Loucy (cell line): ENCODE data around the gene AKAP1.

Experiments used
- H2AFZ ChIP-seq: fragments of 200-600 bp; sonication (generic); 2 replicates; pipeline ENCODE4 v1.6.0; 2016; ENCODE audit warnings: antibody characterized with exemption, mild to moderate bottlenecking, low read length, moderate library complexity
- H3F3A ChIP-seq: fragments of 200-600 bp; 2 replicates; pipeline ENCODE4 v1.6.0; 2016; ENCODE audit warnings: antibody characterized with exemption, low read depth, mild to moderate bottlenecking
- H3K27me3 ChIP-seq: fragments of 200-600 bp; sonication (generic); 2 replicates; pipeline ENCODE4 v1.6.1; 2014; ENCODE audit warnings: low read length, mild to moderate bottlenecking; ENCODE audit not compliant: insufficient read depth, poor library complexity, severe bottlenecking
- H3K36me3 ChIP-seq: fragments of 200-600 bp; sonication (generic); 2 replicates; pipeline ENCODE4 v1.6.1; 2016; ENCODE audit warnings: low read length; ENCODE audit not compliant: insufficient read depth
- H3K4me1 ChIP-seq: fragments of 200-600 bp; sonication (generic); 2 replicates; pipeline ENCODE4 v1.5.1; 2014; ENCODE audit warnings: low read length, mild to moderate bottlenecking; ENCODE audit not compliant: insufficient read depth, poor library complexity, severe bottlenecking
- H3K4me2 ChIP-seq: fragments of 200-600 bp; sonication (generic); 2 replicates; pipeline ENCODE4 v1.6.0; 2014; ENCODE audit warnings: antibody characterized with exemption, low read length, low read depth, mild to moderate bottlenecking; ENCODE audit not compliant: poor library complexity, severe bottlenecking
- H3K4me3 ChIP-seq: fragments of 200-600 bp; sonication (generic); 2 replicates; pipeline ENCODE4 v1.5.1; 2014; ENCODE audit warnings: low read length, mild to moderate bottlenecking, mixed read lengths; ENCODE audit not compliant: poor library complexity, severe bottlenecking
- H3K79me2 ChIP-seq: fragments of 200-600 bp; sonication (generic); 2 replicates; pipeline ENCODE4 v1.6.1; 2014; ENCODE audit warnings: low read length; ENCODE audit not compliant: insufficient read depth
- H3K9ac ChIP-seq: fragments of 200-600 bp; sonication (generic); 2 replicates; pipeline ENCODE4 v1.6.0; 2014; ENCODE audit warnings: mild to moderate bottlenecking, low read depth, low read length, moderate library complexity; ENCODE audit not compliant: poor library complexity, severe bottlenecking
- H3K9me2 ChIP-seq: fragments of 200-600 bp; sonication (generic); replicated peaks from 2 replicates; pipeline ENCODE4 v1.6.1; 2016; ENCODE audit warnings: low read depth, low read length, mixed read lengths
- H3K9me3 ChIP-seq: fragments of 200-600 bp; sonication (generic); 2 replicates; pipeline ENCODE4 v1.6.1; 2014; ENCODE audit warnings: mild to moderate bottlenecking, antibody characterized with exemption, low read length, low read depth; ENCODE audit not compliant: insufficient read depth
- H4K20me1 ChIP-seq: fragments of 200-600 bp; sonication (generic); 2 replicates; pipeline ENCODE4 v1.6.0; 2014; ENCODE audit warnings: antibody characterized with exemption, low read length, mild to moderate bottlenecking; ENCODE audit not compliant: insufficient read depth, poor library complexity, severe bottlenecking
- EZH2phosphoT487 ChIP-seq: fragments of 200-600 bp; IDR thresholded peaks from 2 replicates; pipeline ENCODE4 v1.6.1; 2018; ENCODE audit warnings: antibody characterized with exemption, mild to moderate bottlenecking, moderate library complexity, borderline replicate concordance
- TF ChIP-seq, protein P1 (sequence below): fragments of 200-600 bp; sonication (generic); conservative IDR thresholded peaks from 2 replicates; pipeline ENCODE4 v1.5.1; 2014; ENCODE audit warnings: mild to moderate bottlenecking, antibody characterized with exemption, low read length

The AKAP1 gene

DNA sequence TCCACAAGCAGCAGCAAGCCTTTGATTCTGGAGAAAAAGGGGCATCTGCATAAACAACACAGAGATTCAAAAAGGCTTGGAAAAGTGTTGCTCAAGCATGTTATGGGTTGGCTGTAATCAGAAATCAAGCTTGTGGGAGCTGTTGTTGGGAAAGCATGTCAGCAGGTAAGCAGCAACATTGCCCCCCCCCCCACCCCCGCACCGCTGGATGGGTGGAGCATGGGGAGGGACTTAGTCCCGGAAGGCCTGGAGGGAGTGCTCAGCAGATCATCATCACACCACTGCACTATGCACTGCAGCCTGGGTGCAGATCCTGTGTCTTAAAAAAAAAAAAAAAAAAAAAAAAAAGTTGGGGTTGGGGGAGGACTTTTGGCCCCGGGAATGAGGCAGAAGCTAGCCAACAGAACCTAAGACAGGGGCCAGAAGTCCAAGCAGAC, 16.8 kb upstream of the AKAP1 start:
- H3K9me2 ChIP-seq = no peaks in the 10 kb centered on the region
- no peaks in the 10 kb centered on the region for H3K9me3 ChIP-seq
- TF ChIP-seq, protein P1, sequence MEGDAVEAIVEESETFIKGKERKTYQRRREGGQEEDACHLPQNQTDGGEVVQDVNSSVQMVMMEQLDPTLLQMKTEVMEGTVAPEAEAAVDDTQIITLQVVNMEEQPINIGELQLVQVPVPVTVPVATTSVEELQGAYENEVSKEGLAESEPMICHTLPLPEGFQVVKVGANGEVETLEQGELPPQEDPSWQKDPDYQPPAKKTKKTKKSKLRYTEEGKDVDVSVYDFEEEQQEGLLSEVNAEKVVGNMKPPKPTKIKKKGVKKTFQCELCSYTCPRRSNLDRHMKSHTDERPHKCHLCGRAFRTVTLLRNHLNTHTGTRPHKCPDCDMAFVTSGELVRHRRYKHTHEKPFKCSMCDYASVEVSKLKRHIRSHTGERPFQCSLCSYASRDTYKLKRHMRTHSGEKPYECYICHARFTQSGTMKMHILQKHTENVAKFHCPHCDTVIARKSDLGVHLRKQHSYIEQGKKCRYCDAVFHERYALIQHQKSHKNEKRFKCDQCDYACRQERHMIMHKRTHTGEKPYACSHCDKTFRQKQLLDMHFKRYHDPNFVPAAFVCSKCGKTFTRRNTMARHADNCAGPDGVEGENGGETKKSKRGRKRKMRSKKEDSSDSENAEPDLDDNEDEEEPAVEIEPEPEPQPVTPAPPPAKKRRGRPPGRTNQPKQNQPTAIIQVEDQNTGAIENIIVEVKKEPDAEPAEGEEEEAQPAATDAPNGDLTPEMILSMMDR = no peak
- TF ChIP-seq EZH2phosphoT487 = no peak
- H3K4me1 ChIP-seq = no peaks in the 10 kb centered on the region
- H3K27me3 ChIP-seq = no peaks in the 10 kb centered on the region
- no peak overlapping the region for H3K9ac ChIP-seq
- H3K36me3 ChIP-seq = no peaks in the 10 kb centered on the region
- no peak overlapping the region for H3K4me3 ChIP-seq
- no peaks in the 10 kb centered on the region for H3F3A ChIP-seq
- H2AFZ ChIP-seq = no peak overlapping the region
- no peaks in the 10 kb centered on the region for H3K79me2 ChIP-seq
- H3K4me2 ChIP-seq = no peak overlapping the region
- H4K20me1 ChIP-seq = no peaks in the 10 kb centered on the region

DNA sequence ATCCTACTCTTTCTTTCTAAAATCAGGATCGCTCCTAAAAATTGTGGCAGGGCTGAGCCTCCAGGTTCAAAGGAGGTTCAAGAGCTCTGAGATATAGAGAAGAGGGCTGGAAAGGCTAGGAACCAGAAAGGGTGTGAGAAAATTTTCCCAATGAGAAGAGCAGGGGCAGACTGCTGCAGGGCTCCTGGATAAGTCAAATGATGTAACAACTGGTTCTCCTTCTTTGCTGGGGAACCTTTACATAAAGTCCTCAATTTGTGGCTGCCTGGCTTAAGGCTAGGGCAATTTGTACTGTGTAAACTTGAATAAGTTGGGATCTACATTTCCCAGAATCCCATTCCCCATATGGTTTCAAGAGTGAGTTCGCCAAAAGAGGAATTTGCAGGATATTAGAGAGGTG, 16.3 kb upstream of the AKAP1 start:
- no peaks in the 10 kb centered on the region for H3K79me2 ChIP-seq
- H3K4me3 ChIP-seq = no peak overlapping the region
- TF ChIP-seq EZH2phosphoT487 = no peak
- TF ChIP-seq, protein P1 = no peak
- H2AFZ ChIP-seq = no peak overlapping the region
- H3K9me3 ChIP-seq = no peaks in the 10 kb centered on the region
- H4K20me1 ChIP-seq = no peaks in the 10 kb centered on the region
- H3F3A ChIP-seq = no peaks in the 10 kb centered on the region
- no peak overlapping the region for H3K4me2 ChIP-seq
- H3K27me3 ChIP-seq = no peaks in the 10 kb centered on the region
- no peaks in the 10 kb centered on the region for H3K4me1 ChIP-seq
- no peaks in the 10 kb centered on the region for H3K9me2 ChIP-seq
- H3K9ac ChIP-seq = no peak overlapping the region
- no peaks in the 10 kb centered on the region for H3K36me3 ChIP-seq

DNA sequence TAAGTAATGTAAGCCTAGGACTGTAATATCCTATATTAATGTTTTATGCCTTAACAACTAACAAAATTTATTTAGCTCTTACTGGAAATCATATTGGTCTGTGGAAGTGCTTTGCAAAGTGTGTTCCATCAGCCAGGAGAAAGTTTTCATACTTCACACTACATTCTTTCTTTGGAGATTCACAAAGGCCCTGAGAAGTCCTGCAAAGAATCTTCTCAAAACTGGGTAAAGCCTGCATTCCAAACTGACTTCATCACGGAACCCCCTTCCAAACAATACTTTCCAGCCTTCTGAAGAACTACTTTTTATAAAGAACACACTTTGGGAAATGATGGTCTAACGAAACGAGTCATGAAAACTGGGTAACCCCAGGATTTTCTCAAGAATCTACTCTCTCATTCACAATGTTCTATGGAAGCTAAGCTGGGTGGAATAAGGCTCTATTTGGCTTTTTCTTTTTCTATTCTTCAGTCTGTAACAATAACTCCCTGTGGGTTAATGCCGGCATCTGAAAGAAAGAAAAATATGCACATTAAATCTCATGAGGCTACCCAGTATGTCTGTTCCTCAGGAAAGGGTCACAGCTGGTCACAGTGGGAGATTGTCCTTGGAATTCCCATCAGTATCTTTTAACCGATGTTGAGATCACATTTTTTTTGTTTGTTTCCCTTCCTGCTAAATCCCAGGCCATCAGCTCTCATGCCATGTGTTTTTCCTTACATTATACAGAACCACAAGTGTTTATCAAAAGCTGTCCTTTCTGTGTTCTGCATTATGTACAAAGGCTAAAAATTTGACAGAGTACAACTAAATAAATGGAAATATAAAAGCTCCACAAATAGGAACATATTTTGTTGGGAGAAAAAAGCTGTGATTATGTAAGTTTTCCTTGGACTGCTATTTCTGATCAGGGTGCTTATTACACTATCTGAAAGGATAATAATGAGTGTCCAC, 12.8 kb upstream of the AKAP1 start:
- Histone ChIP-seq H3K9ac (no peak overlapping the region), H3K9me2 (no peaks in the 10 kb centered on the region), H3K79me2 (no peaks in the 10 kb centered on the region), H3K4me2 (no peak overlapping the region), H3K9me3 (no peaks in the 10 kb centered on the region), H3K36me3 (no peaks in the 10 kb centered on the region), H3K4me1 (no peaks in the 10 kb centered on the region), H4K20me1 (no peaks in the 10 kb centered on the region), H3K4me3 (no peak overlapping the region), H3F3A (no peaks in the 10 kb centered on the region), H2AFZ (no peak overlapping the region), H3K27me3 (no peaks in the 10 kb centered on the region)
- TF ChIP-seq, protein P1 = no peak
- TF ChIP-seq EZH2phosphoT487 = no peak
